SK-N-SH treated with all-trans-retinoic acid at 6 μM for 48 hours (cell line): ENCODE results near the gene CLEC3A.

Experiments used
- ATAC-seq: fragments of 200-7000 bp; cut with Tn5 transposase; 3 replicates; pipeline ENCODE4 v1.9.1; 2020; ENCODE audit warnings: mild to moderate bottlenecking, moderate library complexity
- ARNTL ChIP-seq: fragments of 450-650 bp; formaldehyde crosslinking; IDR thresholded peaks from 2 replicates; pipeline ENCODE4 v1.5.0; 2020; ENCODE audit warnings: low read depth, mild to moderate bottlenecking, moderate library complexity, borderline replicate concordance
- CSDC2 ChIP-seq: fragments of 250-450 bp; sonication (Bioruptor Pico); IDR thresholded peaks from 2 replicates; pipeline ENCODE4 v1.5.0; 2020; ENCODE audit warnings: mild to moderate bottlenecking, moderate library complexity
- ESRRG ChIP-seq: fragments of 250-450 bp; sonication (Bioruptor Pico); IDR thresholded peaks from 2 replicates; pipeline ENCODE4 v1.6.1; 2021; ENCODE audit warnings: mild to moderate bottlenecking
- GLIS3 ChIP-seq: fragments of 250-450 bp; sonication (Bioruptor Pico); IDR thresholded peaks from 2 replicates; pipeline ENCODE4 v1.5.0; 2020; ENCODE audit warnings: mild to moderate bottlenecking, moderate library complexity
- OSR1 ChIP-seq: fragments of 250-450 bp; sonication (Bioruptor Pico); IDR thresholded peaks from 2 replicates; pipeline ENCODE4 v1.8.0; 2022; ENCODE audit warnings: moderate library complexity, mild to moderate bottlenecking, inconsistent platforms
- PPARA ChIP-seq: fragments of 250-450 bp; sonication (Bioruptor Pico); IDR thresholded peaks from 2 replicates; pipeline ENCODE4 v1.5.0; 2020; ENCODE audit warnings: mild to moderate bottlenecking, borderline replicate concordance
- RARB ChIP-seq: fragments of 250-450 bp; sonication (Bioruptor Pico); IDR thresholded peaks from 2 replicates; pipeline ENCODE4 v1.8.0; 2021; ENCODE audit warnings: mild to moderate bottlenecking, moderate library complexity
- SNAI2 ChIP-seq: fragments of 250-450 bp; sonication (Bioruptor Pico); IDR thresholded peaks from 2 replicates; pipeline ENCODE4 v1.5.0; 2020; ENCODE audit warnings: mild to moderate bottlenecking, moderate library complexity
- TCF4 ChIP-seq: fragments of 250-450 bp; sonication (Bioruptor Pico); IDR thresholded peaks from 2 replicates; pipeline ENCODE4 v1.8.0; 2021; ENCODE audit warnings: mild to moderate bottlenecking, moderate library complexity, borderline replicate concordance
- TOX ChIP-seq: fragments of 250-450 bp; sonication (Bioruptor Pico); IDR thresholded peaks from 2 replicates; pipeline ENCODE4 v1.8.0; 2021; ENCODE audit warnings: mild to moderate bottlenecking, moderate library complexity, borderline replicate concordance
- ZC3H10 ChIP-seq: fragments of 250-450 bp; sonication (Bioruptor Pico); IDR thresholded peaks from 2 replicates; pipeline ENCODE4 v1.5.1; 2021; ENCODE audit warnings: mild to moderate bottlenecking, moderate library complexity
- ZFP3 ChIP-seq: fragments of 250-450 bp; sonication (Bioruptor Pico); IDR thresholded peaks from 2 replicates; pipeline ENCODE4 v1.5.0; 2020; ENCODE audit warnings: mild to moderate bottlenecking, moderate library complexity
- ZFP30 ChIP-seq: fragments of 450-650 bp; formaldehyde crosslinking; IDR thresholded peaks from 2 replicates; pipeline ENCODE4 v1.5.0; 2022; ENCODE audit warnings: mild to moderate bottlenecking, moderate library complexity
- ZNF70 ChIP-seq: fragments of 450-650 bp; formaldehyde crosslinking; IDR thresholded peaks from 2 replicates; pipeline ENCODE4 v1.5.0; 2020; ENCODE audit warnings: mild to moderate bottlenecking, moderate library complexity
- ZNF8 ChIP-seq: fragments of 450-650 bp; formaldehyde crosslinking; IDR thresholded peaks from 2 replicates; pipeline ENCODE4 v1.5.0; 2020; ENCODE audit warnings: mild to moderate bottlenecking, moderate library complexity
- TF ChIP-seq, protein P1 (sequence below): fragments of 250-450 bp; sonication (Bioruptor Pico); IDR thresholded peaks from 2 replicates; pipeline ENCODE4 v1.8.0; 2020; ENCODE audit warnings: mild to moderate bottlenecking, moderate library complexity, borderline replicate concordance
- TF ChIP-seq, protein P2 (sequence below): fragments of 250-450 bp; sonication (Bioruptor Pico); IDR thresholded peaks from 2 replicates; pipeline ENCODE4 v1.5.1; 2021; ENCODE audit warnings: mild to moderate bottlenecking, moderate library complexity
- TF ChIP-seq, protein P3 (sequence below): fragments of 250-450 bp; sonication (Bioruptor Pico); IDR thresholded peaks from 2 replicates; pipeline ENCODE4 v1.5.0; 2020; ENCODE audit warnings: mild to moderate bottlenecking, moderate library complexity
- TF ChIP-seq, protein P4 (sequence below): fragments of 250-450 bp; sonication (Bioruptor Pico); IDR thresholded peaks from 2 replicates; pipeline ENCODE4 v1.8.0; 2021; ENCODE audit warnings: low read depth, mild to moderate bottlenecking, moderate library complexity, borderline replicate concordance

Gene CLEC3A

GRCh38 chr16:78022347-78023060, at the start of gene CLEC3A:
Gene CLEC3A, plus strand, starts transcription at chr16:78022548. Its CDS starts 79 bp downstream, at chr16:78022627.
- no peak for ATAC-seq
- TF ChIP-seq, protein P1, sequence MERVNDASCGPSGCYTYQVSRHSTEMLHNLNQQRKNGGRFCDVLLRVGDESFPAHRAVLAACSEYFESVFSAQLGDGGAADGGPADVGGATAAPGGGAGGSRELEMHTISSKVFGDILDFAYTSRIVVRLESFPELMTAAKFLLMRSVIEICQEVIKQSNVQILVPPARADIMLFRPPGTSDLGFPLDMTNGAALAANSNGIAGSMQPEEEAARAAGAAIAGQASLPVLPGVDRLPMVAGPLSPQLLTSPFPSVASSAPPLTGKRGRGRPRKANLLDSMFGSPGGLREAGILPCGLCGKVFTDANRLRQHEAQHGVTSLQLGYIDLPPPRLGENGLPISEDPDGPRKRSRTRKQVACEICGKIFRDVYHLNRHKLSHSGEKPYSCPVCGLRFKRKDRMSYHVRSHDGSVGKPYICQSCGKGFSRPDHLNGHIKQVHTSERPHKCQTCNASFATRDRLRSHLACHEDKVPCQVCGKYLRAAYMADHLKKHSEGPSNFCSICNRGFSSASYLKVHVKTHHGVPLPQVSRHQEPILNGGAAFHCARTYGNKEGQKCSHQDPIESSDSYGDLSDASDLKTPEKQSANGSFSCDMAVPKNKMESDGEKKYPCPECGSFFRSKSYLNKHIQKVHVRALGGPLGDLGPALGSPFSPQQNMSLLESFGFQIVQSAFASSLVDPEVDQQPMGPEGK = no peak
- no peak for TF ChIP-seq ZFP30 (CRISPR knock-in tag)

DNA sequence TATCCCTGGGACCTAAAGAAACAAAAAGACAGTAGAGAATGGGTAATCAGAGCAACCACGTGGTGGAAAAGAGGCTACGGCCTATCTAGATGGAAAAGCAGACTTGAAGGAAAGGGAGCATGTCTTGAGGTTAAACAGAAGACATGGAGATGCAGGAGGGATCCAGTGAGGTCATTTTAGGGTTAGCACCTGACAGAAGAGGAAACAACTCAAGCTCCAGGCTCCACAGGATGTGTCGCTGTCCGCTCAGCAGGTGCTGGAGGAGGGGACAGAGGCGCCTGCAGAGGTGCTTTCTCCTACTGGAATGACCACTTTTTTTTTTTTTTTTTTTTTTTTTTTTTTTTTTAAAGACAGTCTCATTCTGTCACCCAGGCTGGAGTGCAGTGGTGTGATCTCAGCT, 47.5 kb upstream of the CLEC3A start:
- TF ChIP-seq TCF4 (no peak), CSDC2 (CRISPR knock-in tag) (no peak), ZNF8 (CRISPR knock-in tag) (no peak)
- TF ChIP-seq, protein P2, sequence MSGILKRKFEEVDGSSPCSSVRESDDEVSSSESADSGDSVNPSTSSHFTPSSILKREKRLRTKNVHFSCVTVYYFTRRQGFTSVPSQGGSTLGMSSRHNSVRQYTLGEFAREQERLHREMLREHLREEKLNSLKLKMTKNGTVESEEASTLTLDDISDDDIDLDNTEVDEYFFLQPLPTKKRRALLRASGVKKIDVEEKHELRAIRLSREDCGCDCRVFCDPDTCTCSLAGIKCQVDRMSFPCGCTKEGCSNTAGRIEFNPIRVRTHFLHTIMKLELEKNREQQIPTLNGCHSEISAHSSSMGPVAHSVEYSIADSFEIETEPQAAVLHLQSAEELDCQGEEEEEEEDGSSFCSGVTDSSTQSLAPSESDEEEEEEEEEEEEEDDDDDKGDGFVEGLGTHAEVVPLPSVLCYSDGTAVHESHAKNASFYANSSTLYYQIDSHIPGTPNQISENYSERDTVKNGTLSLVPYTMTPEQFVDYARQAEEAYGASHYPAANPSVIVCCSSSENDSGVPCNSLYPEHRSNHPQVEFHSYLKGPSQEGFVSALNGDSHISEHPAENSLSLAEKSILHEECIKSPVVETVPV (CRISPR knock-in tag) = no peak
- ATAC-seq = no peak

DNA sequence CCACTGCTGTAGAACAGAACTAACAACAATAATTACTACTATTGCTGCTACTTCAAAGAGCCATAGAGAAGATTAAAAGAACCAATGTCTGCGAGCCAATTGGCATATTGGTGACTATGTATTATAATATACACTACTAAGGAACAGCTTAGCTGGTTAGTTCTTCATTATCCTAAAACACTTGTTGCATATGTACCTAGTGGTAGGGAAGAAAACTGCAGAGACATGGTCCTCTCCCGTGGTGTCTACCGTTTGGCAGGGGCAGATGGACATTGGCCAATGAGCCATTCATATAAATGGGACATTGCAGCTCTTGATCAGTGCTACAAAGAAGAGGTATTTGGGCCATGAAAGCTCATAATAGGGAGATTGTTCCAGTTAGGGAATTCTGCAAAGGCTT, 46.4 kb upstream of the CLEC3A start:
- TF ChIP-seq RARB (CRISPR knock-in tag) (no peak), CSDC2 (CRISPR knock-in tag) (no peak), ZC3H10 (CRISPR knock-in tag) (no peak), OSR1 (no peak), PPARA (no peak), SNAI2 (CRISPR knock-in tag) (no peak), ZFP3 (CRISPR knock-in tag) (no peak), ARNTL (CRISPR knock-in tag) (no peak), ESRRG (no peak), TOX (CRISPR knock-in tag) (no peak), ZFP30 (CRISPR knock-in tag) (no peak), ZNF70 (no peak)
- TF ChIP-seq, protein P3, sequence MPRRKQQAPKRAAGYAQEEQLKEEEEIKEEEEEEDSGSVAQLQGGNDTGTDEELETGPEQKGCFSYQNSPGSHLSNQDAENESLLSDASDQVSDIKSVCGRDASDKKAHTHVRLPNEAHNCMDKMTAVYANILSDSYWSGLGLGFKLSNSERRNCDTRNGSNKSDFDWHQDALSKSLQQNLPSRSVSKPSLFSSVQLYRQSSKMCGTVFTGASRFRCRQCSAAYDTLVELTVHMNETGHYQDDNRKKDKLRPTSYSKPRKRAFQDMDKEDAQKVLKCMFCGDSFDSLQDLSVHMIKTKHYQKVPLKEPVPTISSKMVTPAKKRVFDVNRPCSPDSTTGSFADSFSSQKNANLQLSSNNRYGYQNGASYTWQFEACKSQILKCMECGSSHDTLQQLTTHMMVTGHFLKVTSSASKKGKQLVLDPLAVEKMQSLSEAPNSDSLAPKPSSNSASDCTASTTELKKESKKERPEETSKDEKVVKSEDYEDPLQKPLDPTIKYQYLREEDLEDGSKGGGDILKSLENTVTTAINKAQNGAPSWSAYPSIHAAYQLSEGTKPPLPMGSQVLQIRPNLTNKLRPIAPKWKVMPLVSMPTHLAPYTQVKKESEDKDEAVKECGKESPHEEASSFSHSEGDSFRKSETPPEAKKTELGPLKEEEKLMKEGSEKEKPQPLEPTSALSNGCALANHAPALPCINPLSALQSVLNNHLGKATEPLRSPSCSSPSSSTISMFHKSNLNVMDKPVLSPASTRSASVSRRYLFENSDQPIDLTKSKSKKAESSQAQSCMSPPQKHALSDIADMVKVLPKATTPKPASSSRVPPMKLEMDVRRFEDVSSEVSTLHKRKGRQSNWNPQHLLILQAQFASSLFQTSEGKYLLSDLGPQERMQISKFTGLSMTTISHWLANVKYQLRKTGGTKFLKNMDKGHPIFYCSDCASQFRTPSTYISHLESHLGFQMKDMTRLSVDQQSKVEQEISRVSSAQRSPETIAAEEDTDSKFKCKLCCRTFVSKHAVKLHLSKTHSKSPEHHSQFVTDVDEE (CRISPR knock-in tag) = no peak
- TF ChIP-seq, protein P1 = no peak
- TF ChIP-seq, protein P2 (CRISPR knock-in tag) = no peak
- TF ChIP-seq, all 23 proteins: peak for 0
- no peak for ATAC-seq

GRCh38 chr16:77977339-77977738, 45.0 kb upstream of the CLEC3A start:
- TF ChIP-seq ZNF8 (CRISPR knock-in tag) (no peak), ZFP3 (CRISPR knock-in tag) (no peak), ESRRG (no peak), RARB (CRISPR knock-in tag) (no peak), SNAI2 (CRISPR knock-in tag) (no peak), ZNF70 (no peak), GLIS3 (CRISPR knock-in tag) (no peak)
- TF ChIP-seq, protein P4, sequence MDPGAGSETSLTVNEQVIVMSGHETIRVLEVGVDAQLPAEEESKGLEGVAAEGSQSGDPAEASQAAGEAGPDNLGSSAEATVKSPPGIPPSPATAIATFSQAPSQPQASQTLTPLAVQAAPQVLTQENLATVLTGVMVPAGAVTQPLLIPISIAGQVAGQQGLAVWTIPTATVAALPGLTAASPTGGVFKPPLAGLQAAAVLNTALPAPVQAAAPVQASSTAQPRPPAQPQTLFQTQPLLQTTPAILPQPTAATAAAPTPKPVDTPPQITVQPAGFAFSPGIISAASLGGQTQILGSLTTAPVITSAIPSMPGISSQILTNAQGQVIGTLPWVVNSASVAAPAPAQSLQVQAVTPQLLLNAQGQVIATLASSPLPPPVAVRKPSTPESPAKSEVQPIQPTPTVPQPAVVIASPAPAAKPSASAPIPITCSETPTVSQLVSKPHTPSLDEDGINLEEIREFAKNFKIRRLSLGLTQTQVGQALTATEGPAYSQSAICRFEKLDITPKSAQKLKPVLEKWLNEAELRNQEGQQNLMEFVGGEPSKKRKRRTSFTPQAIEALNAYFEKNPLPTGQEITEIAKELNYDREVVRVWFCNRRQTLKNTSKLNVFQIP (CRISPR knock-in tag) = no peak
- TF ChIP-seq, protein P1 = no peak
- no peak for ATAC-seq
